Gastrocnemius medialis (tissue), 4 donors: ENCODE measurements around the gene CDC14A. TPM values are rescaled to one million over a fixed set of nuclear protein-coding genes. Genes with fewer than 3 reads are reported as not detected.

ENCODE experiments used
- ATAC-seq, 2 donors: fragments of 150-250 bp; one replicate each; pipeline ENCODE4 v1.9.1; 2016
- DNase-seq, 2 donors: peaks; one replicate each; pipeline ENCODE4 v3.0.0-alpha.2; 2019
- H3K27ac ChIP-seq, 4 donors: fragments of 200-600 bp; sonication (generic); 1 replicate in 1 of 4; 2 replicates in 3 of 4; pipeline ENCODE4 v1.5.1; 2016 to 2018; ENCODE audit warnings: mild to moderate bottlenecking in 2 of 4, moderate library complexity in 1 of 4
- H3K27me3 ChIP-seq, 3 donors: fragments of 200-600 bp; sonication (generic) in 2 of 3; 1 replicate in 1 of 3; 2 replicates in 2 of 3; pipeline versions ENCODE4 v1.5.1 to v1.6.0; 2016 to 2019; ENCODE audit warnings: mild to moderate bottlenecking in 1 of 3, moderate library complexity in 1 of 3
- H3K36me3 ChIP-seq, 2 donors: fragments of 200-600 bp; sonication (generic) in 1 of 2; one replicate each; pipeline ENCODE4 v1.5.1; 2017 to 2018
- H3K4me1 ChIP-seq, 2 donors: fragments of 200-600 bp; sonication (generic) in 1 of 2; one replicate each; pipeline ENCODE4 v1.5.1; 2016 to 2017; ENCODE audit warnings: mild to moderate bottlenecking in 2 of 2
- H3K4me3 ChIP-seq, 4 donors: fragments of 200-600 bp; sonication (generic) in 3 of 4; 1 replicate in 1 of 4; 2 replicates in 3 of 4; pipeline ENCODE4 v1.5.1; 2016 to 2019; ENCODE audit warnings: mild to moderate bottlenecking in 2 of 4
- H3K9me3 ChIP-seq, 3 donors: fragments of 200-600 bp; sonication (generic) in 2 of 3; 1 replicate in 1 of 3; 2 replicates in 2 of 3; pipeline ENCODE4 v1.5.1; 2016 to 2019
- POLR2A ChIP-seq, 2 donors: fragments of 450-650 bp; IDR thresholded peaks; one replicate each; pipeline ENCODE4 v1.6.1; 2017; ENCODE audit warnings: antibody characterized with exemption in 2 of 2, mild to moderate bottlenecking in 2 of 2, moderate library complexity in 2 of 2
- in situ Hi-C, 4 donors: fragments of 200-750 bp; cut with MboI; loops; one replicate each; pipeline versions ENCODE4 v1.15.0 to v1.8.0; 2017; ENCODE audit warnings: low sequenced_read_pairs in 4 of 4
- intact Hi-C: fragments of 100-400 bp; cut with DNase I; formaldehyde crosslinking; loops from one replicate; pipeline ENCODE4 v1.15.1; 2023; ENCODE audit warnings: low total_unique reads
- total RNA-seq, 4 donors: library from RNA; depleted of rRNA; stranded (reverse); fragments of >200 nt; gene quantifications; one replicate each; pipeline versions ENCODE4 v1.1.0 to v1.2.3, GENCODE V29; 2016
- TF ChIP-seq, protein P1 (sequence below), 5 experiments: fragments of 450-650 bp in 3 of 5; fragments of 200-600 bp in 2 of 5; sonication (generic) in 2 of 5; IDR thresholded peaks in 4 of 5; conservative IDR thresholded peaks in 1 of 5; 1 replicate in 4 of 5; 2 replicates in 1 of 5; pipeline ENCODE4 v1.5.1; 2016 to 2019; ENCODE audit warnings: antibody characterized with exemption in 5 of 5, mild to moderate bottlenecking in 3 of 5, moderate library complexity in 3 of 5

The CDC14A gene
- total RNA-seq, 4 donors from 2014 or later: 2.1 to 10.0 (median 6.0) TPM

DNA sequence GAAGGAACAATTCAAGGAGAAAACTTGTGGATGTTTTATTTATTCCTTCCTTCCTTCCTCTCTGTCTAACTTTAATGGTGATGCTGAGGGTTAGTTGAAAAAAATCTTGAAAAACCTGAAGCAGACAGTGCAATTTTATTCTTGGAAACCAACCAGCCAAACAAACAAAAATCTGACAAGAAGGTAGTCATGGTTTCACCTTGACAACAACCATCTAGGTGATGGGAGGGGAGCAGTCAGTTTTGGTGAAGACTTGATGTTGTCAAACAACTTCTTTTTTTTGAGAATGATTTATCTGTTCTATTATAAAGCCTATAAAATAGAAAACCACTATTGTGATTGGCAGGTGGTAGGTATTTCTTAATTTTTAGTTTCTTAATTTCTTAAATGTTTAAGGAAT, 93.3 kb downstream of the CDC14A start:
- in situ Hi-C loops: no loop called here
- no peak overlapping the region for H3K27ac ChIP-seq

DNA sequence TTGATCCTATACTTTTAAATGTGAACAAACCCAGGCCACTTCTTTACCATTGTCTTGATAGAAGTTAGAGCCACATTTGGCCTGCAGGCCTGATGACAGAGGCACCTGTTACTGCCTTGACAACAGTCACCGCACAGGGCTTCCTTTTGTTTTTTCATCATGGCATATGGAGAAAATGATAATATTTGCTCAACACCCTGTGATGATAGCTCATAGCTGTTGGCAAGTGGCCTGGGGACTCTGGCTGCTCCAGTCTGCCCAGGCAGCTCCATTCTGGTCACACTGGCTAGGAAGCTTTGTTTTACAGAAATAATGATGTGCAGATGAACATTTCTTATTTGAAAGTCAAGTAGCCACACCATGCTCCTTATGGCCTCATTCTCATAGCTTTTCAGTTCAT, 96.1 kb downstream of the CDC14A start:
- H3K27me3 ChIP-seq: no peaks in the 10 kb centered on the region
- no peak for DNase-seq
- H3K4me3 ChIP-seq: no peak overlapping the region
- H3K4me1 ChIP-seq: peaks cover 0 to 16% of the 10 kb centered on the region in 2 donors
- H3K27ac ChIP-seq: no peak overlapping the region
- no peak for ATAC-seq
- intact Hi-C loops: no loop called here
- in situ Hi-C loops: no loop called here
- TF ChIP-seq, protein P1, sequence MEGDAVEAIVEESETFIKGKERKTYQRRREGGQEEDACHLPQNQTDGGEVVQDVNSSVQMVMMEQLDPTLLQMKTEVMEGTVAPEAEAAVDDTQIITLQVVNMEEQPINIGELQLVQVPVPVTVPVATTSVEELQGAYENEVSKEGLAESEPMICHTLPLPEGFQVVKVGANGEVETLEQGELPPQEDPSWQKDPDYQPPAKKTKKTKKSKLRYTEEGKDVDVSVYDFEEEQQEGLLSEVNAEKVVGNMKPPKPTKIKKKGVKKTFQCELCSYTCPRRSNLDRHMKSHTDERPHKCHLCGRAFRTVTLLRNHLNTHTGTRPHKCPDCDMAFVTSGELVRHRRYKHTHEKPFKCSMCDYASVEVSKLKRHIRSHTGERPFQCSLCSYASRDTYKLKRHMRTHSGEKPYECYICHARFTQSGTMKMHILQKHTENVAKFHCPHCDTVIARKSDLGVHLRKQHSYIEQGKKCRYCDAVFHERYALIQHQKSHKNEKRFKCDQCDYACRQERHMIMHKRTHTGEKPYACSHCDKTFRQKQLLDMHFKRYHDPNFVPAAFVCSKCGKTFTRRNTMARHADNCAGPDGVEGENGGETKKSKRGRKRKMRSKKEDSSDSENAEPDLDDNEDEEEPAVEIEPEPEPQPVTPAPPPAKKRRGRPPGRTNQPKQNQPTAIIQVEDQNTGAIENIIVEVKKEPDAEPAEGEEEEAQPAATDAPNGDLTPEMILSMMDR (IDR thresholded peaks at IDR 0.05 in 4 of 5, conservative IDR thresholded peaks at IDR 0.05 in 1 of 5): no peak
- TF ChIP-seq POLR2A (IDR thresholded peaks at IDR 0.05): no peak
- H3K9me3 ChIP-seq: no peaks in the 10 kb centered on the region
- H3K36me3 ChIP-seq: no peaks in the 10 kb centered on the region

More for the DNA sequence above, 93.3 kb downstream of the CDC14A start:
- Histone ChIP-seq H3K36me3 (no peaks in the 10 kb centered on the region), H3K27me3 (no peaks in the 10 kb centered on the region), H3K9me3 (no peaks in the 10 kb centered on the region), H3K4me1 (peaks cover 0 to 29% of the 10 kb centered on the region in 2 donors), H3K4me3 (no peak overlapping the region)
- intact Hi-C loops: no loop called here
- DNase-seq: no peak
- no peak for ATAC-seq
- TF ChIP-seq, protein P1 (IDR thresholded peaks at IDR 0.05 in 4 of 5, conservative IDR thresholded peaks at IDR 0.05 in 1 of 5): no peak
- TF ChIP-seq POLR2A (IDR thresholded peaks at IDR 0.05): no peak

DNA sequence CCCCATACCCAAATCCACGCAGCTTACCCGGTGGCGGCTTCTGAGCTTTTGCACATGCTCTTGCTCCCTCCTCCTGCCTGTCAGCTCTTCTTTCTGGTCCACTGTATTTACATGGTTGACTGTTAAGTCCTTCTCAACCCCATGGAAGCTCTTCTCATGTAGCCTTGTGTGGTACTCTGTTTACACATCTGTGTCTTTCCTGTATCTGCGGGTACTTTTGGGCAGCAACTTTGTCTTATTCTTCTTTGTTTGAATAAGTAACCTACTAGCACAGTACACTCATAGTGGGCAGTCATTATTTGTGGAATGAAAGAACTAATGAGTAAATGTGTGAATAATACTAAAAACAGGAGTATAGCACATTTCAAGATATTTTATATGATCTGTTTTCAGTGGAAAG, 97.2 kb downstream of the CDC14A start:
- TF ChIP-seq POLR2A (IDR thresholded peaks at IDR 0.05): no peak
- TF ChIP-seq, protein P1 (IDR thresholded peaks at IDR 0.05 in 4 of 5, conservative IDR thresholded peaks at IDR 0.05 in 1 of 5): no peak
- Histone ChIP-seq H3K4me3 (no peak overlapping the region), H3K36me3 (no peaks in the 10 kb centered on the region), H3K27ac (no peak overlapping the region), H3K9me3 (no peaks in the 10 kb centered on the region), H3K4me1 (peaks cover 0 to 5% of the 10 kb centered on the region in 2 donors), H3K27me3 (no peaks in the 10 kb centered on the region)
- in situ Hi-C loops (no loop called here), intact Hi-C loops (no loop called here)
- DNase-seq (no peak), ATAC-seq (no peak)

DNA sequence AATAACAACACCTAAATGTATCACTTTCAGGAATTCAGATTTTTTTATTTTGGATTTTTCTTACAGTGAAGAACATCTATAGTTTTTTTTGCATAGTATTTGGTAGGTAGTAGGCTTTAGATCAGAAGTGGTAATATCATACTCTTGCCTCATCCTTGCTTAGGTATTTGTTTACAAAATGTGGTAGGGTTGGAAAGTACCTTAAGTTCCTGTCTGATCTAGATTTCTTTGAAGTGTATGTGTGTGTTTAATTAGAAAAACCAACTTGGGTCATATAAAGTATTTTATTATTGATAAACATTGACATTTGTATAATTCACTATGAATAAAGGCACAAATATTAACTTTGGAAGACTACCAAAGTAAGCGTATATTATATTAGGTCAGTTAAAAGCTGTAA, 100.3 kb downstream of the CDC14A start:
- no peaks in the 10 kb centered on the region for H3K27me3 ChIP-seq
- H3K36me3 ChIP-seq: no peaks in the 10 kb centered on the region
- no peak overlapping the region for H3K4me3 ChIP-seq
- in situ Hi-C loops: loop anchor here (10.0 to 25.0 kb wide), 6 partner anchors 165 to 648 kb away; partner anchors contain the start of genes EXTL2 (in 1 of the 4) and SLC30A7 (in 1 of the 4)
- H3K9me3 ChIP-seq: no peaks in the 10 kb centered on the region
- intact Hi-C loops: no loop called here
- DNase-seq (no peak), ATAC-seq (peak; percentile 56 to 84)
- H3K27ac ChIP-seq: peak overlapping the region in 1 of 4 donors; percentile 22
- no peaks in the 10 kb centered on the region for H3K4me1 ChIP-seq
- TF ChIP-seq, protein P1 (IDR thresholded peaks at IDR 0.05 in 4 of 5, conservative IDR thresholded peaks at IDR 0.05 in 1 of 5): no peak
- no peak for TF ChIP-seq POLR2A (IDR thresholded peaks at IDR 0.05)
